Measurements from ENCODE around the gene VAV3.

GRCh38 chr1:107643766-107644165 lies 321.2 kb downstream of the VAV3 start:
- TF ChIP-seq CTCF (IDR thresholded peaks at IDR 0.05 in 2 of 3, conservative IDR thresholded peaks at IDR 0.05 in 1 of 3; ENCODE audit: borderline replicate concordance in 1 of 3, insufficient read depth in 1 of 3, low read depth in 2 of 3, low read length in 2 of 3), result no peak
- no peak for TF ChIP-seq EGR1 (IDR thresholded peaks at IDR 0.05; ENCODE audit: low read depth)
- TF ChIP-seq ZBTB33 (IDR thresholded peaks at IDR 0.05; ENCODE audit: extremely low read depth, insufficient replicate concordance, low read length), result no peak
- TF ChIP-seq SRF (IDR thresholded peaks at IDR 0.05; ENCODE audit: low read depth), result no peak
- TF ChIP-seq ATF3 (IDR thresholded peaks at IDR 0.05), result no peak
- no peak for TF ChIP-seq POLR2AphosphoS5 (IDR thresholded peaks at IDR 0.05; ENCODE audit: low read depth, low read length)
- TF ChIP-seq ZNF274 (IDR thresholded peaks at IDR 0.05; ENCODE audit: low read depth, low read length), result no peak
- TF ChIP-seq ZFX (IDR thresholded peaks at IDR 0.05), result no peak
